Measurements from ENCODE around the gene ZNG1F.
"Not testable (repeated sequence)": the region's sequence is repeated elsewhere in the genome, so short reads cannot be mapped to it uniquely, and the experiment has no call there.

ZNG1F gene

GRCh38 chr9:41098759-41099158 is 90.4 kb downstream of the ZNG1F start:
- H3K27ac ChIP-seq (ENCODE audit: low read depth, low read length, severe bottlenecking); H3K4me3 ChIP-seq (ENCODE audit: extremely low read depth, insufficient read depth, low read length, poor library complexity, severe bottlenecking); H3K4me1 ChIP-seq (ENCODE audit: control insufficient read depth, insufficient read depth, low read length, poor library complexity, severe bottlenecking); H3K36me3 ChIP-seq (ENCODE audit: control insufficient read depth, insufficient read depth, low read length); H3K9me3 ChIP-seq (ENCODE audit: control insufficient read depth, low read length): not testable (repeated sequence)
- 63 to 88% methylated on average over 2 to 3 of the region's 4 CpGs for WGBS, 2 experiments (ENCODE audit: insufficient coverage in 2 of 2)

- 100% methylated on average over 1 of the region's 2 CpGs; no CpG with 5 or more reads in 1 of the 2 experiments for WGBS, 2 experiments (ENCODE audit: insufficient coverage in 2 of 2)
- H3K27ac ChIP-seq (ENCODE audit: low read depth, low read length, severe bottlenecking); H3K9me3 ChIP-seq (ENCODE audit: control insufficient read depth, low read length); H3K4me3 ChIP-seq (ENCODE audit: extremely low read depth, insufficient read depth, low read length, poor library complexity, severe bottlenecking); H3K4me1 ChIP-seq (ENCODE audit: control insufficient read depth, insufficient read depth, low read length, poor library complexity, severe bottlenecking); H3K36me3 ChIP-seq (ENCODE audit: control insufficient read depth, insufficient read depth, low read length): not testable (repeated sequence)
Observed at GRCh38 chr9:41095060-41095459, 94.1 kb downstream of the ZNG1F start.

- no CpG with 5 or more reads among the region's 9 CpGs for WGBS, 2 experiments (ENCODE audit: insufficient coverage in 2 of 2)
- H3K4me1 ChIP-seq (ENCODE audit: control insufficient read depth, insufficient read depth, low read length, poor library complexity, severe bottlenecking); H3K9me3 ChIP-seq (ENCODE audit: control insufficient read depth, low read length); H3K4me3 ChIP-seq (ENCODE audit: extremely low read depth, insufficient read depth, low read length, poor library complexity, severe bottlenecking); H3K27ac ChIP-seq (ENCODE audit: low read depth, low read length, severe bottlenecking); H3K36me3 ChIP-seq (ENCODE audit: control insufficient read depth, insufficient read depth, low read length): not testable (repeated sequence)
Observed at GRCh38 chr9:41094010-41094773, 94.9 kb downstream of the ZNG1F start.

GRCh38 chr9:41090922-41091321 is 98.2 kb downstream of the ZNG1F start:
- not testable (repeated sequence) for H3K9me3 ChIP-seq (ENCODE audit: control insufficient read depth, low read length); H3K36me3 ChIP-seq (ENCODE audit: control insufficient read depth, insufficient read depth, low read length); H3K4me1 ChIP-seq (ENCODE audit: control insufficient read depth, insufficient read depth, low read length, poor library complexity, severe bottlenecking); H3K4me3 ChIP-seq (ENCODE audit: extremely low read depth, insufficient read depth, low read length, poor library complexity, severe bottlenecking); H3K27ac ChIP-seq (ENCODE audit: low read depth, low read length, severe bottlenecking)

- not testable (repeated sequence) for H3K36me3 ChIP-seq (ENCODE audit: control insufficient read depth, insufficient read depth, low read length); H3K4me3 ChIP-seq (ENCODE audit: extremely low read depth, insufficient read depth, low read length, poor library complexity, severe bottlenecking); H3K4me1 ChIP-seq (ENCODE audit: control insufficient read depth, insufficient read depth, low read length, poor library complexity, severe bottlenecking); H3K27ac ChIP-seq (ENCODE audit: low read depth, low read length, severe bottlenecking); H3K9me3 ChIP-seq (ENCODE audit: control insufficient read depth, low read length)
- WGBS, 2 experiments (ENCODE audit: insufficient coverage in 2 of 2), result no CpG with 5 or more reads among the region's 1 CpG
Observed at GRCh38 chr9:41090386-41090785, 98.7 kb downstream of the ZNG1F start.

- not testable (repeated sequence) for H3K9me3 ChIP-seq (ENCODE audit: control insufficient read depth, low read length); H3K4me3 ChIP-seq (ENCODE audit: extremely low read depth, insufficient read depth, low read length, poor library complexity, severe bottlenecking); H3K27ac ChIP-seq (ENCODE audit: low read depth, low read length, severe bottlenecking); H3K36me3 ChIP-seq (ENCODE audit: control insufficient read depth, insufficient read depth, low read length); H3K4me1 ChIP-seq (ENCODE audit: control insufficient read depth, insufficient read depth, low read length, poor library complexity, severe bottlenecking)
- 13 to 24% methylated on average over 3 of the region's 11 CpGs for WGBS, 2 experiments (ENCODE audit: insufficient coverage in 2 of 2)
Observed at GRCh38 chr9:41088450-41089059, 100.6 kb downstream of the ZNG1F start.

GRCh38 chr9:41087929-41088328 is 101.2 kb downstream of the ZNG1F start:
- not testable (repeated sequence) for H3K36me3 ChIP-seq (ENCODE audit: control insufficient read depth, insufficient read depth, low read length)
- no CpG with 5 or more reads among the region's 5 CpGs for WGBS, 2 experiments (ENCODE audit: insufficient coverage in 2 of 2)

GRCh38 chr9:41087157-41087780 is 101.8 kb downstream of the ZNG1F start:
- H3K9me3 ChIP-seq (ENCODE audit: control insufficient read depth, low read length); H3K27ac ChIP-seq (ENCODE audit: low read depth, low read length, severe bottlenecking); H3K36me3 ChIP-seq (ENCODE audit: control insufficient read depth, insufficient read depth, low read length); H3K4me3 ChIP-seq (ENCODE audit: extremely low read depth, insufficient read depth, low read length, poor library complexity, severe bottlenecking); H3K4me1 ChIP-seq (ENCODE audit: control insufficient read depth, insufficient read depth, low read length, poor library complexity, severe bottlenecking): not testable (repeated sequence)
- WGBS, 2 experiments (ENCODE audit: insufficient coverage in 2 of 2), result 61 to 68% methylated on average over 3 of the region's 5 CpGs

More at GRCh38 chr9:41087929-41088328, 101.2 kb downstream of the ZNG1F start:
- not testable (repeated sequence) for H3K4me3 ChIP-seq (ENCODE audit: extremely low read depth, insufficient read depth, low read length, poor library complexity, severe bottlenecking); H3K4me1 ChIP-seq (ENCODE audit: control insufficient read depth, insufficient read depth, low read length, poor library complexity, severe bottlenecking); H3K27ac ChIP-seq (ENCODE audit: low read depth, low read length, severe bottlenecking); H3K9me3 ChIP-seq (ENCODE audit: control insufficient read depth, low read length)

- not testable (repeated sequence) for H3K4me3 ChIP-seq (ENCODE audit: extremely low read depth, insufficient read depth, low read length, poor library complexity, severe bottlenecking); H3K36me3 ChIP-seq (ENCODE audit: control insufficient read depth, insufficient read depth, low read length); H3K4me1 ChIP-seq (ENCODE audit: control insufficient read depth, insufficient read depth, low read length, poor library complexity, severe bottlenecking); H3K27ac ChIP-seq (ENCODE audit: low read depth, low read length, severe bottlenecking); H3K9me3 ChIP-seq (ENCODE audit: control insufficient read depth, low read length)
- WGBS, 2 experiments (ENCODE audit: insufficient coverage in 2 of 2), result no CpG with 5 or more reads among the region's 1 CpG
Observed at GRCh38 chr9:41086685-41087084, 102.4 kb downstream of the ZNG1F start.

- H3K9me3 ChIP-seq (ENCODE audit: control insufficient read depth, low read length); H3K4me3 ChIP-seq (ENCODE audit: extremely low read depth, insufficient read depth, low read length, poor library complexity, severe bottlenecking); H3K36me3 ChIP-seq (ENCODE audit: control insufficient read depth, insufficient read depth, low read length); H3K4me1 ChIP-seq (ENCODE audit: control insufficient read depth, insufficient read depth, low read length, poor library complexity, severe bottlenecking); H3K27ac ChIP-seq (ENCODE audit: low read depth, low read length, severe bottlenecking): not testable (repeated sequence)
- WGBS, 2 experiments (ENCODE audit: insufficient coverage in 2 of 2), result no CpG with 5 or more reads among the region's 3 CpGs
Observed at GRCh38 chr9:41086215-41086614, 102.9 kb downstream of the ZNG1F start.

- H3K27ac ChIP-seq (ENCODE audit: low read depth, low read length, severe bottlenecking); H3K4me1 ChIP-seq (ENCODE audit: control insufficient read depth, insufficient read depth, low read length, poor library complexity, severe bottlenecking); H3K4me3 ChIP-seq (ENCODE audit: extremely low read depth, insufficient read depth, low read length, poor library complexity, severe bottlenecking); H3K36me3 ChIP-seq (ENCODE audit: control insufficient read depth, insufficient read depth, low read length); H3K9me3 ChIP-seq (ENCODE audit: control insufficient read depth, low read length): not testable (repeated sequence)
- WGBS, 2 experiments (ENCODE audit: insufficient coverage in 2 of 2), result 43 to 100% methylated on average over 1 of the region's 4 CpGs
Observed at GRCh38 chr9:41082358-41082757, 106.8 kb downstream of the ZNG1F start.
